T-helper 22 cell (primary cell): ENCODE data around the gene MAGED1.
"Not testable (repeated sequence)": the region's sequence is repeated elsewhere in the genome, so short reads cannot be mapped to it uniquely, and the experiment has no call there.

ENCODE experiments used
- DNase-seq: peaks from one replicate; pipeline ENCODE4 v3.0.0-alpha.2; 2020; ENCODE audit warnings: low read depth

The MAGED1 gene

GRCh38 chrX:51894697-51895336 is 1.4 kb downstream of the MAGED1 start:
- DNase-seq, result no peak

GRCh38 chrX:51896626-51897025 is 3.2 kb downstream of the MAGED1 start:
- DNase-seq, result no peak

GRCh38 chrX:51899741-51900140 is 6.3 kb downstream of the MAGED1 start:
- no peak for DNase-seq

GRCh38 chrX:51902510-51903050 is 9.2 kb downstream of the MAGED1 start:
- DNase-seq, result no peak

GRCh38 chrX:51905152-51905551 is 11.7 kb downstream of the MAGED1 start:
- DNase-seq, result not testable (repeated sequence)

- no peak for DNase-seq
These were observed 12.3 kb downstream of the MAGED1 start for GRCh38 chrX:51905711-51906110.

- DNase-seq, result no peak
These were observed 24.2 kb downstream of the MAGED1 start for GRCh38 chrX:51917604-51918003.

GRCh38 chrX:51922561-51922960 is 29.1 kb downstream of the MAGED1 start:
- no peak for DNase-seq

GRCh38 chrX:51931566-51932150 is 38.2 kb downstream of the MAGED1 start:
- DNase-seq, result no peak
